ENCODE measurements around the gene PFKP.

DNA sequence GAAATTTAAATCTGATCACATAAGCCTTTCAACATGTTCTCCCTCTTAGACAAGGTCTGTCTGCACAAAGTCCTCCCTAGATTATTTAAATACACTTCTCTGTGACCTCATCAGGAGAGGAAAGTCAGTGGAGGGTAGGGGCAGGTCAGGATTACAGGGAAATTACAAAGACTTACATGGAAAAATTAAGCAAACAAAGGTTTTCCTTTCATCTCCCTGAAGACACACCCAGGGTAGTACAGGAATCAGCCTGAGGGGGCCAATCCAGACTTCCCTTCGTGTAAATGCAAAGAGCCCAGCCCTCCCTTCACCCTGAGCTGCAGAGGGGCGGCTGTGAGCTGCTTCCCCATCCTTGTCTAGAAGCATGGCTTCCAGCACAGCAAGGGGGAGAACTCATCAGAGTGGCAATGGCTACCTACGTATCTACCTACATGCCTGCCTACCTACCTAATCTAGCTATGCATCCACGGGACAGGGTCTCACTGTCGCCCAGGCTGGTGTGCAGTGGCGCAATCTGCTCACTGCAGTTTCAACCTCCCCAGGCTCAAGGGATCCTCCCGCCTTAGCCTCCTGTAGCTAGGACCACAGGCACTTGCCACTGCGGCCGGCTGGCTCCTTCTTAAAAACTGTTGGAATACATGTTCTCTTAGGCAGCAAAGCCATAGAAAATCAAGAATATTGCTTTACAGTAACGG is 72.0 kb downstream of the PFKP start:
- TF ChIP-seq POLR2A (IDR thresholded peaks at IDR 0.05) (no peak), CTCF (IDR thresholded peaks at IDR 0.05) (no peak)

Data from lower leg skin (tissue), 3 donors.